IMR-90 (cell line): ENCODE data around the gene USH2A. TPM values are rescaled to one million over a fixed set of nuclear protein-coding genes. Genes with fewer than 3 reads are reported as not detected.

ENCODE experiments used
- ATAC-seq: fragments of 200-7000 bp; cut with Tn5 transposase; 2 replicates; pipeline ENCODE4 v1.9.1; 2020; ENCODE audit warnings: low read depth, mild to moderate bottlenecking, moderate library complexity
- BruUV-seq: library from RNA; stranded (reverse); fragments of 400-500 nt; replicated peaks from 2 replicates; lab custom pipeline; 2021; lab: Mats Ljungman, UMichigan
- CTCF ChIA-PET: fragments of 300-600 bp; formaldehyde crosslinking; extraction: SDS; loops from one replicate; lab custom pipeline; 2021; ENCODE audit warnings: antibody characterized with exemption; lab: Yijun Ruan, JAX
- POLR2A ChIA-PET: fragments of 300-600 bp; sonication (Branson Sonifier 250); formaldehyde crosslinking; loops from one replicate; lab custom pipeline; 2022; ENCODE audit warnings: antibody characterized with exemption; ENCODE audit not compliant: unreplicated experiment; lab: Charles Lee
- DNase-seq: peaks from one replicate; pipeline ENCODE4 v3.0.0; 2013
- H2AFZ ChIP-seq: replicated peaks from 2 replicates; pipeline ENCODE3; 2013; ENCODE audit warnings: low read length, mild to moderate bottlenecking; ENCODE audit not compliant: poor library complexity
- H2AK5ac ChIP-seq: 2 replicates; pipeline ENCODE4 v1.6.1; 2013; ENCODE audit warnings: low read depth, low read length, inconsistent platforms
- H2AK9ac ChIP-seq: replicated peaks from 2 replicates; pipeline ENCODE3; 2013; ENCODE audit warnings: mild to moderate bottlenecking, low read depth, low read length, moderate library complexity; ENCODE audit not compliant: poor library complexity
- H2BK120ac ChIP-seq: 2 replicates; pipeline ENCODE4 v1.6.1; 2013; ENCODE audit warnings: low read depth, low read length, inconsistent platforms
- H2BK15ac ChIP-seq: 3 replicates; pipeline ENCODE4 v1.6.1; 2013; ENCODE audit warnings: low read depth, low read length, inconsistent platforms
- H2BK20ac ChIP-seq: 2 replicates; pipeline ENCODE4 v1.6.1; 2013; ENCODE audit warnings: low read depth, mild to moderate bottlenecking, inconsistent platforms, low read length, moderate library complexity
- H2BK5ac ChIP-seq: 2 replicates; pipeline ENCODE4 v1.6.1; 2013; ENCODE audit warnings: mild to moderate bottlenecking, low read depth, low read length, inconsistent platforms; ENCODE audit not compliant: poor library complexity, severe bottlenecking
- H3K14ac ChIP-seq: replicated peaks from 2 replicates; pipeline ENCODE4 v1.6.1; 2013; ENCODE audit warnings: low read depth, low read length, inconsistent platforms
- H3K18ac ChIP-seq: 2 replicates; pipeline ENCODE4 v1.6.1; 2013; ENCODE audit warnings: low read depth, low read length, control low read depth
- H3K23ac ChIP-seq: 2 replicates; pipeline ENCODE4 v1.6.1; 2013; ENCODE audit warnings: low read depth, low read length, inconsistent platforms
- H3K27ac ChIP-seq: 2 replicates; pipeline ENCODE4 v1.5.1; 2013; ENCODE audit warnings: mild to moderate bottlenecking, control low read depth, low read length; ENCODE audit not compliant: insufficient read depth
- H3K27me3 ChIP-seq: 2 replicates; pipeline ENCODE4 v1.6.1; 2013; ENCODE audit warnings: low read length; ENCODE audit not compliant: control insufficient read depth, insufficient read depth
- H3K36me3 ChIP-seq: 2 replicates; pipeline ENCODE4 v1.6.1; 2013; ENCODE audit warnings: low read length, mixed read lengths; ENCODE audit not compliant: control insufficient read depth, insufficient read depth
- H3K4ac ChIP-seq: 2 replicates; pipeline ENCODE4 v1.6.1; 2013; ENCODE audit warnings: low read depth, low read length, inconsistent platforms
- H3K4me1 ChIP-seq: 2 replicates; pipeline ENCODE4 v1.6.1; 2013; ENCODE audit warnings: low read length, mixed read lengths; ENCODE audit not compliant: control insufficient read depth, insufficient read depth
- H3K4me2 ChIP-seq: 2 replicates; pipeline ENCODE4 v1.6.1; 2013; ENCODE audit warnings: low read depth, mild to moderate bottlenecking, control low read depth, low read length, moderate library complexity
- H3K4me3 ChIP-seq: 2 replicates; pipeline ENCODE4 v1.5.1; 2013; ENCODE audit warnings: low read depth, mild to moderate bottlenecking, control low read depth, low read length, moderate library complexity; ENCODE audit not compliant: insufficient read depth
- H3K56ac ChIP-seq: 2 replicates; pipeline ENCODE4 v1.6.1; 2013; ENCODE audit warnings: low read length, inconsistent platforms; ENCODE audit not compliant: insufficient read depth; ENCODE audit errors: extremely low read depth
- H3K79me1 ChIP-seq, 2 experiments: 2 replicates each; pipeline ENCODE4 v1.6.1; 2013; ENCODE audit warnings: low read length in 2 of 2, inconsistent platforms in 1 of 2, low read depth in 1 of 2
- H3K9ac ChIP-seq: 2 replicates; pipeline ENCODE4 v1.6.1; 2013; ENCODE audit warnings: low read depth, low read length, control low read depth
- H3K9me1 ChIP-seq: 2 replicates; pipeline ENCODE4 v1.6.1; 2013; ENCODE audit warnings: low read length, inconsistent platforms; ENCODE audit not compliant: insufficient read depth
- H3K9me3 ChIP-seq: 2 replicates; pipeline ENCODE4 v1.6.1; 2013; ENCODE audit warnings: low read length; ENCODE audit not compliant: control insufficient read depth, insufficient read depth
- H4K20me1 ChIP-seq: 2 replicates; pipeline ENCODE4 v1.6.1; 2013; ENCODE audit warnings: low read length, inconsistent platforms; ENCODE audit not compliant: insufficient read depth
- H4K5ac ChIP-seq: 2 replicates; pipeline ENCODE4 v1.6.1; 2013; ENCODE audit warnings: mild to moderate bottlenecking, low read depth, low read length, control low read depth
- H4K8ac ChIP-seq, 2 experiments: 2 replicates each; pipeline ENCODE4 v1.6.1; 2013; ENCODE audit warnings: low read depth in 2 of 2, low read length in 2 of 2, control low read depth in 1 of 2, inconsistent platforms in 1 of 2
- H4K91ac ChIP-seq: 2 replicates; pipeline ENCODE4 v1.6.1; 2013; ENCODE audit warnings: low read depth, low read length, inconsistent platforms; ENCODE audit not compliant: insufficient read depth
- FOS ChIP-seq: fragments of 150-350 bp; IDR thresholded peaks from 2 replicates; pipeline ENCODE4 v1.6.1; 2016; ENCODE audit warnings: low read depth, low read length
- MAFK ChIP-seq: IDR thresholded peaks from 2 replicates; pipeline ENCODE4 v1.6.1; 2012; ENCODE audit warnings: low read depth, low read length, improper control_type of control experiment
- RFX5 ChIP-seq: IDR thresholded peaks from 2 replicates; pipeline ENCODE4 v1.8.0; 2012; ENCODE audit warnings: low read depth, mild to moderate bottlenecking, low read length, moderate library complexity
- WGBS, 2 experiments: methylation state at CpG; one replicate each; pipeline versions ENCODE4 v1.1.5 to v1.1.7; 2013; ENCODE audit warnings: missing lambda C conversion rate in 2 of 2; ENCODE audit not compliant: insufficient read length in 1 of 2; ENCODE audit errors: extremely low coverage in 2 of 2; 5-methylcytosine and 5-hydroxymethylcytosine counted together
- dilution Hi-C: fragments of 300-500 bp; cut with HindIII; formaldehyde crosslinking; loops from one replicate; pipeline ENCODE4 v1.14.3; 2018; ENCODE audit warnings: low sequenced_read_pairs; ENCODE audit not compliant: unreplicated experiment
- in situ Hi-C: fragments of 300-500 bp; cut with MboI; formaldehyde crosslinking; loops from 3 replicates; pipeline ENCODE4 v1.14.3; 2019; ENCODE audit warnings: low sequenced_read_pairs, inconsistent platforms, mixed read lengths
- intact Hi-C: fragments of 100-400 bp; cut with micrococcal nuclease; formaldehyde crosslinking; loops from 2 replicates; pipeline ENCODE4 v1.10.0; 2022
- polyA plus RNA-seq, 3 experiments: library from polyadenylated mRNA; depleted of rRNA; stranded (reverse); fragments of >200 nt; gene quantifications; 2 replicates each; pipeline ENCODE4 v1.2.3, GENCODE V29; 2012; ENCODE audit warnings: low replicate concordance in 1 of 3
- total RNA-seq: library from RNA; depleted of rRNA; stranded (reverse); fragments of >200 nt; gene quantifications from 2 replicates; pipeline ENCODE4 v1.2.3, GENCODE V29; 2012

Gene USH2A
- total and polyA plus RNA-seq, 2 of the 4 experiments (the other 2 are of a cell fraction) = under 0.01 to 0.02 TPM

DNA sequence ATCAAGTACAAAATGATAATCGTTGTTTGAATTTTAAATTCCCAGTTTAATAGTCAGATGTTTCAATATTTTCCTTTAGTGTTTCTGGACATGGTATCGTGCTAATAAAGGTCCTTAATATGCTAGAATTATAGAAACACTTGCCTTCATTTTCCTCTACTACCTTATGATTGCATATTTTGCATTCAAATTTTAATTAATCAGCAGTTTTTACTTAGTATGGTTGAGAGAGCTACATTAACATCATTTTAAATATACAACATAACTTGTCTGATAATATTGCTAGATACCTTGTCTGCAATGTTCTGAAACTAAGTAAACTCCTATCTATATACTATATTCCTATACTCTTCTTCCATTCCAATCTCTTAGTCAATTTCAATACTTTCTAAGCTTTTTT is 66.3 kb downstream of the USH2A start:
- no peak for ATAC-seq
- no peak overlapping the region for H3K4ac ChIP-seq
- H3K27ac ChIP-seq = no peak overlapping the region
- CTCF ChIA-PET = no interaction called here
- no peak overlapping the region for H3K4me2 ChIP-seq
- intact Hi-C loops = no loop called here
- no peaks in the 10 kb centered on the region for H3K9me3 ChIP-seq
- H3K14ac ChIP-seq = no peak overlapping the region
- H3K9me1 ChIP-seq = no peaks in the 10 kb centered on the region
- H4K5ac ChIP-seq = no peak overlapping the region
- BruUV-seq = no TSS peak
- no peak overlapping the region for H3K56ac ChIP-seq
- no peak overlapping the region for H2AFZ ChIP-seq
- no peaks in the 10 kb centered on the region for H4K20me1 ChIP-seq
- no peak overlapping the region for H3K18ac ChIP-seq
- H3K36me3 ChIP-seq = no peaks in the 10 kb centered on the region
- H3K9ac ChIP-seq = no peak overlapping the region
- no peaks in the 10 kb centered on the region for H3K79me1 ChIP-seq
- H3K27me3 ChIP-seq = no peaks in the 10 kb centered on the region
- dilution Hi-C loops = no loop called here
- no peak for DNase-seq
- H4K8ac ChIP-seq = no peak overlapping the region
- no peak overlapping the region for H4K91ac ChIP-seq
- H2BK15ac ChIP-seq = no peak overlapping the region
- POLR2A ChIA-PET = no interaction called here
- no peaks in the 10 kb centered on the region for H3K4me1 ChIP-seq
- TF ChIP-seq FOS (no peak), MAFK (peak; percentile 83), RFX5 (no peak)
- no peak overlapping the region for H3K23ac ChIP-seq
- no peak overlapping the region for H2BK20ac ChIP-seq
- H2BK5ac ChIP-seq = no peak overlapping the region
- no peak overlapping the region for H3K4me3 ChIP-seq
- H2AK5ac ChIP-seq = no peak overlapping the region
- H2BK120ac ChIP-seq = no peak overlapping the region
- H2AK9ac ChIP-seq = no peak overlapping the region
- in situ Hi-C loops = no loop called here
- WGBS, 2 experiments = no CpG with 5 or more reads among the region's 2 CpGs
